GM21529 (cell line): Measurements from ENCODE around the gene ROBO3.

Experiments used
- ATAC-seq: cut with Tn5 transposase; IDR thresholded peaks from one replicate; pipeline ENCODE4 v1.9.1; 2021; ENCODE audit not compliant: unreplicated experiment

ROBO3 gene

DNA sequence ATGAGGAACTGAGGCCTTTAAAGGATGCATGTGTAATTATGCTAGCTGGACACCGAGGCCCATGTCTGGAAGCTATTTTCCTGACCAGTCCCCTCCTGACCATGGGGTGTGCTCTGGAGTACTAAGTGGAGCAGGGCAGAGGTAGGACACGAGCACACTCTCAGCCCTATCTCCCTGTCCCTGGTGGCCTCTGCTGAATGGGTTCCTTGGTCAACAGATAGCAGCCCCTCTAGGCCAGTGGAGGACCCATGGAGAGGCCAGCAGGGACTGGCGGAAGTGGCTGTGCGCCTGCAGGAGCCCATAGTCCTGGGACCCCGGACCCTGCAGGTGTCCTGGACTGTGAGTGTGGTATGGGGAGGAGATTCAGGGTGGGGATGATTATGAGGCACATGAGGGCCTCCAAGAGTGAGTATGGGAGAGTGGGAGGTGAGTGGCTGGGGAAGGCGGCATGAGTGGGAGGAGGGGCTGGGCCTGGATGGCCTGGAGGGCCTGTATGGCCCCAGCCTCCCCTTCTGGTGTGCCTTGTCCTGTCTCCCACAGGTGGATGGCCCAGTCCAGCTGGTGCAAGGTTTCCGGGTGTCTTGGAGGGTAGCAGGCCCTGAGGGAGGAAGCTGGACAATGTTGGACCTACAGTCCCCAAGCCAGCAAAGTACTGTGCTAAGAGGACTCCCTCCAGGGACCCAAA is 9.5 kb downstream of the ROBO3 start:
- no peak for ATAC-seq

DNA sequence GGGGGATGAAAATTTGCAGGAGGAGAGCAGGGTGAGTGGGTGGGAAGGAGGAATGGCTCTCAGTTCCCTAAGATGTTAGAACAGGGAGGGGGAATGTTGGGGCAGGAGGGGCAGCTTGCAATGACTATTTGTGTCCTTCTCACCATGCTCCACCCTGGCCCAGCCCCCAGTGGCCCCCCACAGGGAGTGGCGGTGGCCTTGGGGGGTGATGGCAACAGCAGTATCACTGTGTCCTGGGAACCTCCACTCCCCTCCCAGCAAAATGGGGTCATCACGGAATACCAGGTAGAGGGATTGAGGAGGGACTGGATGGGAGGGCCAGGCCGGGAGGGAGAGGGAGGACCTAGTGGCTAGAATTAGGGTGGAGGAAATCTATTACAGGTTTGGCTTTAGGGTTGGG is 10.2 kb downstream of the ROBO3 start:
- ATAC-seq = no peak

DNA sequence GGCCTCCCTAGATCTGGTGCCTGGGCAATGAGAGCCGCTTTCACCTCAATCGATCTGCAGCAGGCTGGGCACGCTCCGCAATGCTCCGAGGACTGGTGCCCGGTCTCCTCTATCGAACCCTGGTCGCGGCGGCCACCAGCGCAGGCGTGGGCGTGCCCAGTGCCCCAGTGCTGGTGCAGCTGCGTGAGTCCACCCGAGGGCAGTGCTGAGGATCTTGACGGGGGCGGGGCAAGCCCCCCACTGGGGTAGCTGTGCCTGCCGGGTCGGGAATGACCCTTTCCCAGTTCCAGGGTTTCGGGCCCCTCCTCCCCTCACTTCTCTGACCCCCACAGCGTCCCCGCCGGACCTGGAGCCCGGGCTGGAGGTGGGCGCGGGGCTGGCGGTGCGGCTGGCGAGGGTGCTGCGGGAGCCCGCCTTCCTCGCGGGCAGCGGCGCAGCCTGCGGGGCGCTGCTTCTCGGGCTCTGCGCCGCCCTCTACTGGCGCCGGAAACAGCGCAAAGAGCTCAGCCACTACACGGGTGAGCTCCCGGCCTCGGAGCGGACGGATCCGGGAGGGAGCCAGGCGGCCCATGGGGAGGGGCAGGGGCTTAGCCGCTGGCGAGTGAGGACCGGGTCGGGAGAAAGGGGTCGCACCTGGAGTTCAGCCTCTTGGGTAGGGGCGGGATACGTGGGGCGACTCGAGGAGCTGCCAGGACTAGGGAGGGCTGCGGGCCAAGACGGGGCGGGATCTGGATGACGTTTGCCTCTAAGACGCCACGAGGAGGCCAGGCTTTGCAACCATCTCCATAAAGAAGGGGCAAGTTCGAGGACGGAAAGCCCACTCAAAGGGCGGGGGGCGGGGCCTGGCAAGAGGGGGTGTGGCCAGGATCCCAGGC is 10.9 kb downstream of the ROBO3 start:
- peak; percentile 91 for ATAC-seq

DNA sequence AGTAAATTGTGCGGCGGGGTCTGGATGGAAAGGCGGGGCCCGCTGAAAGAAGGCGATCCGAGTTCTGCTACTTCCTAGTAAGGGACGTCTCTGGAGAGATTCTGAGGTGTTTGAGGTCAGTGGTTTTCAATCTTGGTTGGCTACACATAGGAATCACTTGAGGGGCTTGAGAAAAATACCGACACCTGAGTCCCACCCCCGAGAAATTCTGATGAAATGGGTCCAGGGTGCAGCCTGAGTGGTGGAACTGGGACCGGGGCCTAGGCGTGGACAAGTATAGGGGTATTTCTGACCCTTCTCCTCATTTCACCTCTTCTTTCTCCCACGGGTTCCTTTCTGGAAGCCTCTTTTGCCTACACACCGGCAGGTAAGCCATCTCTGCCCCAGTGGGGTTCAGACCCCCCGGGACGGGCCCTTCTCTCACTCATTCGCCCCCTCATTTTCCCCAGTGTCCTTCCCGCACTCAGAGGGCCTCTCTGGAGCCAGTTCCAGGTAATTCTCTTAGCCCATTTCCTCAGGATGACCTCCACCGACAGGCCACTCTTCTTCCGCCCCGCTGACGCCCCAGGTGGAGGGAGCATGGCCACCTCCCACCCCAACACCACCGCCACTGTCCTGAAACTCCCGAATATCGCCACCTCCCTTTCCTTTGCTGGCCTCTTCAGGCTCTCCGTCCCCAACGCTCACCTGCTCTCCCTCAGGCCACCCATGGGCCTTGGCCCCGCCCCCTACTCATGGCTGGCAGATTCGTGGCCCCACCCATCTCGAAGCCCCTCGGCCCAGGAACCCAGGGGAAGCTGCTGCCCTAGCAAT is 11.8 kb downstream of the ROBO3 start:
- ATAC-seq = no peak

DNA sequence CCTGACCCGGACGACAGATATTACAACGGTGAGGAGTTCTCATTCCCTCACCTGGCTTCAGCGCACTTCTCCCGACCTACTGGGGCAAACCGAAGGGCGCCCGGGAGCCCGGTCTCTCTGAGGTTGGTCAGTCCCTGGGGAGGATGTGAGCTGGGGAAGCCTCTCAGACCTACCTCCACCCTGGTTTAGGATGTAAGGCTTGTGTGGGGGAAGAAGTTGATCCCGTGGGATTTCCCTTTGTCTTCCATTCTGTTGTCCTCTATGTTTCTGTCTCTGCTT is 12.3 kb downstream of the ROBO3 start:
- no peak for ATAC-seq

GRCh38 chr11:124877910-124878758 is 12.9 kb downstream of the ROBO3 start:
- ATAC-seq = no peak

- no peak for ATAC-seq
These were observed 13.7 kb downstream of the ROBO3 start for GRCh38 chr11:124878759-124879492.

- ATAC-seq = no peak
These were observed 14.5 kb downstream of the ROBO3 start for GRCh38 chr11:124879493-124880289.

DNA sequence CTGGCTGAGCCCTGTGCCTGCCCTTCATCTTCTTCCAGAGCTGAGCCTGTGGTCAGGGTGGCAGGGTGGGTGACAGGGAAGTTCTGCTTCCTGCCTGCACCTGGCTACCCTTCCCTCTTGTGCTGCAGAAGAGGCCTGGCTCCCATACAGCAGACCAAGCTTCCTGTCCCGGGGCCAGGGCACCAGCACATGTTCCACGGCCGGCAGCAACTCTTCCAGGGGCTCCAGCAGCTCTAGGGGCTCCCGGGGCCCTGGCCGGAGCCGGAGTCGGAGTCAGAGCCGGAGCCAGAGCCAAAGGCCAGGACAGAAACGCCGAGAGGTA is 15.0 kb downstream of the ROBO3 start:
- no peak for ATAC-seq

DNA sequence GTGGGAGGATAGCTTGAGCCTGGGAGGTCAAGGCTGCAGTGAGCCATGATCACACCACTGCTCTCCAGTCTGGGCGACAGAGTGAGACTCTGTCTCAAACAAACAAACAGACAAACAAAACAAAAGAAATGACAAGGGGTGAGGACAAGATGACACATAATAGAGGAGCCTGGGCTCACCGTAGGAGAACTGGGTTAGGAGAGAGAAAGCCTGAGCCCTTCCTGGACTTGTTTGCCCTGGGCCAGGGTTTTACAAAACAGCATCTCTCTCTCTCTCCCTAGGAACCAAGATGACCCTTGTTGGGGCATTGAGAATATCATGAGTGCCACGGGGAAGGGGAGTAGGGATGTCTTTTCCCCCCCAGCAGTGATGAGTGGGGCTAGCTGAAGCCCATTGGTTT is 15.7 kb downstream of the ROBO3 start:
- ATAC-seq = no peak

DNA sequence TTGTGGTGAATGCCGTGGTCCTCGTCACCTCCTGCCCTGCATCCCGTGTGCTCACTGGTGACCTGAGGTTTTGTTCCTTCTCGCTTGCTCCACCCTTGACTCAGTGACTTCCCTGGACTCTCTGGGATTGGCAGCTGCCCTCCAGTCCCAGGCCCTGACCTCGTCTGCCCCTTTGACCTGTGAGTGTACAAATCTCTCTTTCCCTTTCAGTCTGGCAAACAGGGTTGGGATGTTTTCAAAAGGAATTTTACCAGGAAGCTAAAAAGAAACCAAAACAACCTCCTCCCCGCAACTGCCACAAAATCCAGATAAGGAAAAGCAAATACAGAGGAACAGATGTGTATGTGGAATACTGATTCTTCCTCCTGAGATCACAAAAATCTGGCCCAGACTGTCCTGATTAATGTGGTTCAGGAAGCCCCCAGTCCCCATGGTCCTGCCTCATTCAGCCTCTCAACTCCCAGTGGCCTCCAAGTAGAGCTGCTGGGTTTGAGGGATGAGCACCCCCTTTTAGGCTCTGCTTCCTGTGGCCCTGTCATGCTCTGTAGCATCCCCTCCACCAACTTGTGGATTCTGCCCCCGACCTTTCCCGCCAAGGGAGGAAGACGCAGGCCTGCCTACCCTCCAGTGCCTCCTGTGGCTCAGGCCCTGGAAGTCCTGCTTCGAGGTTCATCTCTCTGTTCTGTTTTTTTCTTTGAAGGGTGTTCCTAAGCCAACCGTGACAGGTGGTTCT is 17.3 kb downstream of the ROBO3 start:
- ATAC-seq = no peak

DNA sequence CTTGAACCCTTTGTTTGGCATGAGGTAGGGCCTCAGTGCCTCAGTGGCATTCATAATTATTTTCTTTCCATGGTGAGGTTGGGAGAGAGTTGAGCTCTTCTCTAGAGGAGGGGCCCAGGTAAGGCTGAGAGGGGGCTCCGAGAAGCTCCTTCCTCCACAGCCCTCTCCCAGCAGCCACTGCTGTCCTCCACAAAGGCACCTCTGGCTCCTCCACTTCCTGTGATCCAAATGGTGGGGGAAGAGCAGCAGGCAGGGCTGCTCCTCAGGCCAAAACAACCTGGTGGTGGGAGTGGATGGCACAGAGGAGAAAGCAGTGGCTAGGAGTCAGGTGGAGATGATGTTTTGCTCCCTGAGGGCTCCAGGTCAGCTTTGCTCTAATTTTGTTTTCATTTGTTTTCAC is 19.1 kb downstream of the ROBO3 start:
- ATAC-seq = no peak

GRCh38 chr11:124884869-124885479 is 19.7 kb downstream of the ROBO3 start:
- no peak for ATAC-seq

- no peak for ATAC-seq
These were observed 21.2 kb downstream of the ROBO3 start for GRCh38 chr11:124886476-124886875.

DNA sequence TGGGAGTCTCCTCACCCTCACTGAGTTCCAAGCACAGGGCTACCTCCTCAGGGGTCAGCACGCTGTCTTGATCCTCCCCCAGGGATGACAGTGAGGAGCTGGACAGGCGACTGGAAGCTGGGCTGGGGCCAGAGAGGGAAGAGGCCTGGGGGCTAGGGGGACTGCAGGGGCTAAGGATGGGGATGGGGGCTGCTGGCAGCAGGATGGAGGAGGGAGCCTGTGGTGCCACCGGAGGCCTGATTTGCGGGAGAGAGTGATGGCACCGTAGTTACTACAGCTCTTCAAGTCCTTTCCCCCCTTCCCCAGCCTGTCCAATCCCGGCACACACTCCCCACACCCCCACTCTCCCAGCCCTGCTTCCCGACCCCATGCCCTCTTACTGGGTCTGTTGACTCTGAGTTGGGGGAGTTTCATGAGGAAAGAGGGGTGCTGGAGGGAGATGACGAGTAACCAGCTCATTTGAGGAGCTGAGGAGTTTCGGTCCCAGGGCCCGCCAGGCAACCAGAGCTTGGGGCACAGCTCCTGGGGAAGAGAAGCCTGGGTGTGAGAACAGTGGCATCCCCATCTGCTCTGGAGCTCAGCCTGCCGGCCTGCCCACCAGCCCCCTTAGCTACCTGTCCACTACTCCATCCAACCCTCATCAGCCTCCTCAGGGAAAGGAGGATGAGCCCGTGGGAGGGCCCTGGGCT is 21.9 kb downstream of the ROBO3 start:
- ATAC-seq = no peak

GRCh38 chr11:124887667-124888013 is 22.4 kb downstream of the ROBO3 start:
- ATAC-seq = no peak

DNA sequence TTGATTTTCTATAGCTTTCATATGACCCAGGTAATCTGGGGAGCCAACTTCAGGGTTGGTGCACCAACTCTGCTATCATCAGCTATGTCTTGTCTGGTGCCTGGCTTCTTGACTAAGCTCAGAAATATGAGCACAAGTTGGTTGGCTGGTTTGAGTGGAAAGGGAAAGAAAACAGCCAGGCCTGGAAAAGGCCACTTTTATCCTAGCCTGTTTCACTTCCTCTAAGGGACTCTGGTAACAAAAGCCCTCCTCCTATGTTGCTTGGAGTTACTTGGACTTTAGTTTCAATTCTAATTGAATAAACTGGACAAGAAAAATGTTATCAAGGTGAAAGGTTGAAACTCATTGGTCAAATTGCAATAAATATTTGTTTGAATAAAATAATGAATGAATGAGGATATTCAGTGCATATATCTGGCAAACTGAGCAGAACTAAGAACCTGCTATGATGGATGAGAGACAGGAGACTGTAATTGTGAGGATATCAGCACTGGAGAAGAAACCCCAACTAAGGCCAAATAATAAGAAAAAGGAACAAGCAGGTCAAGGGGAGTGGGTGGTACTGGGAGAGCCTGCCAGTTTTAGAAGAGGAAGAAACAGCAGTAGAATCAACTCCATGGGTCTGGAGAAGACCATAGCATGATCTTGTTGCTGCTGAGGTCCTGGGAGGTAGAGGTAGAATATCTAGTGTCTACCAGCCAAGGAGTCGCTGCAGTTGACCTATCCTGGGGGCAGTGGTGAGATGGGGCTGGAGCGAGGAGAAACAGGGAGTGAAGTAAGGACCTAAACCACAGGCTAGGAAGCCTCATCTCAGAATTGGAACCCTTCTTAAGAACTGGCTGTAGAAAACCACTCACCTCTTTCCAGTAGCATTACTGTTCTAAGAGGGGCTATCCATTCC is 24.2 kb downstream of the ROBO3 start:
- no peak for ATAC-seq
